ENCODE results near the gene SCGB3A1. TPM values are rescaled to one million over a fixed set of nuclear protein-coding genes. Genes with fewer than 3 reads are reported as not detected.

The SCGB3A1 gene
- total RNA-seq, 1 donor from 2014 or later: not detected

DNA sequence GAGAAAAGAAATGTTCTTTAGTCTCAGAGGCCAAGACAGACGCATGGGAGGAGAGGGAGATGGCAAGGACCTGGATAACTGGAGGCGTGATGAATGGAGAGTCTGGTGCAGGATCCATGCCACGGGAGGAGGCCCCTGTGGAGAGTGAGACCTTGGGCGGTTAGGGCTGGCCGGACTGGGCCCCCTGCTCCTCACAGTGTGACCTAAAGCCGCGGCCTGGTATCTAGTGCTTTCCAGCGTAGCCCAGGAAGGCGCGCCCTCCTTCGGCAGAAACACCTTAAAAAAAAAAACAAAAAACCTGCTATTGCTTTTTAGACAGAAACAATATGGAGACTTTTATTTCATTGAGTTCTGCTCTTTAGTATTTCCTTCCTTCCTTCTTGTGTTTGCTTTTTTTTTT lies 33.1 kb downstream of the SCGB3A1 start:
- Histone ChIP-seq H3K4me3 (ENCODE audit: low read depth, low read length) (no peak overlapping the region), H3K36me3 (ENCODE audit: control insufficient read depth, insufficient read depth, low read length) (no peaks in the 10 kb centered on the region), H3K27me3 (ENCODE audit: control insufficient read depth, insufficient read depth, low read length) (no peaks in the 10 kb centered on the region)
- TF ChIP-seq, protein P1, sequence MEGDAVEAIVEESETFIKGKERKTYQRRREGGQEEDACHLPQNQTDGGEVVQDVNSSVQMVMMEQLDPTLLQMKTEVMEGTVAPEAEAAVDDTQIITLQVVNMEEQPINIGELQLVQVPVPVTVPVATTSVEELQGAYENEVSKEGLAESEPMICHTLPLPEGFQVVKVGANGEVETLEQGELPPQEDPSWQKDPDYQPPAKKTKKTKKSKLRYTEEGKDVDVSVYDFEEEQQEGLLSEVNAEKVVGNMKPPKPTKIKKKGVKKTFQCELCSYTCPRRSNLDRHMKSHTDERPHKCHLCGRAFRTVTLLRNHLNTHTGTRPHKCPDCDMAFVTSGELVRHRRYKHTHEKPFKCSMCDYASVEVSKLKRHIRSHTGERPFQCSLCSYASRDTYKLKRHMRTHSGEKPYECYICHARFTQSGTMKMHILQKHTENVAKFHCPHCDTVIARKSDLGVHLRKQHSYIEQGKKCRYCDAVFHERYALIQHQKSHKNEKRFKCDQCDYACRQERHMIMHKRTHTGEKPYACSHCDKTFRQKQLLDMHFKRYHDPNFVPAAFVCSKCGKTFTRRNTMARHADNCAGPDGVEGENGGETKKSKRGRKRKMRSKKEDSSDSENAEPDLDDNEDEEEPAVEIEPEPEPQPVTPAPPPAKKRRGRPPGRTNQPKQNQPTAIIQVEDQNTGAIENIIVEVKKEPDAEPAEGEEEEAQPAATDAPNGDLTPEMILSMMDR (IDR thresholded peaks at IDR 0.05; ENCODE audit: insufficient read depth, low read length, poor library complexity, severe bottlenecking): no peak
- DNase-seq (ENCODE audit: low read depth): no peak

DNA sequence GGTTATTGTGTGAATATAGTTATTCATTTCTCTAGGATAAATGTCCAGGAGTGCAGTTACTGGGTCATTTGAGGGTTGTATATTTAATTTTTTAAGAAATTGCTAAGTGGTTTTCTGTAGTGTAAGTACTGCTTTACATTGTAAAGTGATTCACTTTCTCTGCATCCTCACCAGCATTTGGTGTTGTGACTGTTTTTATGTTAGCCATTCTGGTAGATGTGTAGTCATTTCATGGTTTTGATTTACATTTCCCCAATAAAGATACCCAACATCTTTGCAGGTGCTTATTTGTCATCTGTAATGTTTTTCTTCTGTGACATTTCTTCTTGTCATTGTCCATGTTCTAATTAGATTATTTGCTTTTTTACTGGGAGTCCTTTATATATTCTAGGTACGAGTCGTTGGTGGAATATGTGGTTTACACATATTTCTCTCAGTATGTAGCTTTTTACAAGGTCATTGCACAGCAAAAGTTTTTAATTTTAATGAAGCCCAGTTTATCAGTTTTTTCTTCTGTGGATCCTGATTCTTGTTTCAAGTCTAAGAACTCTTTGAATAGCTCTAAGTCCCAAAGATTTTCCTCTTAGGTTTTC lies 34.0 kb downstream of the SCGB3A1 start:
- TF ChIP-seq, protein P1 (IDR thresholded peaks at IDR 0.05; ENCODE audit: insufficient read depth, low read length, poor library complexity, severe bottlenecking): no peak
- H3K4me3 ChIP-seq (ENCODE audit: low read depth, low read length): no peak overlapping the region
- H3K36me3 ChIP-seq (ENCODE audit: control insufficient read depth, insufficient read depth, low read length): no peaks in the 10 kb centered on the region
- no peaks in the 10 kb centered on the region for H3K27me3 ChIP-seq (ENCODE audit: control insufficient read depth, insufficient read depth, low read length)
- no peak for DNase-seq (ENCODE audit: low read depth)

DNA sequence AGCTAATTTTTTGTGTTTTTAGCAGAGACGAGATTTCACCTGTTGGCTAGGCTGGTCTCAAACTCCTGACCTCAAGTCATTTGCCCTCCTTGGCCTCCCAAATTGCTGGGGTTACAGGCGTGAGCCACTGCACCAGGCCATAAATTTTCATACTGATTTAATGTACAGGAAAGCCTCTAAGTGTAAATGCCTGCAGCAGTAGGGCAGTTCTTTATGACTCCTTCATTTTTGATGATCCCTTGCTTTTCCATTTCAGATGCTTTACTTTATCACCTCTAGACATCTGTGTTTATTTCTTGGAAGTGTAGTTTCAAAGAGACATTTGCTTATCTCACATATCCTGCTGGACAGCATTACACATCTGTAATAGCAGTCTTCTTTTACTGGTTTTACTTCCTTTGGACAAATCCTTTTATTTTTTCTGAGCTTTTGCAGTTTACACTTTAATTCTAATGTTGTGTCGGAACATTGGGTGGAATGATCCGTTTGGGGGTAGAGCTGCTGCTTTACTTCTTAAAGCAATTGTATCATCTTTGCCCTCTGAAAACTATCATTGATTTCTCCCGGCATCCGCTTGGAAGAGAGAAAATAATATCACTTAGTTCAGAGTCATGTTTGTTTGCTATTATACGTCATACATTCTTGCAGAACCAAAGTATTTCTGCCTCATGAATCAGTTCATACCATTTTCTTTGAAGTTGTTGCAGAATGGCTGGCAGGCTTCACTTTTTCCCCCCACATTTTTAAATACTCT lies 36.0 kb downstream of the SCGB3A1 start:
- Histone ChIP-seq H3K27me3 (ENCODE audit: control insufficient read depth, insufficient read depth, low read length) (no peaks in the 10 kb centered on the region), H3K36me3 (ENCODE audit: control insufficient read depth, insufficient read depth, low read length) (no peaks in the 10 kb centered on the region), H3K4me3 (ENCODE audit: low read depth, low read length) (no peak overlapping the region)
- TF ChIP-seq, protein P1 (IDR thresholded peaks at IDR 0.05; ENCODE audit: insufficient read depth, low read length, poor library complexity, severe bottlenecking): no peak
- no peak for DNase-seq (ENCODE audit: low read depth)

- DNase-seq (ENCODE audit: low read depth): no peak
- TF ChIP-seq, protein P1 (IDR thresholded peaks at IDR 0.05; ENCODE audit: insufficient read depth, low read length, poor library complexity, severe bottlenecking): no peak
- Histone ChIP-seq H3K4me3 (ENCODE audit: low read depth, low read length) (no peak overlapping the region), H3K27me3 (ENCODE audit: control insufficient read depth, insufficient read depth, low read length) (no peaks in the 10 kb centered on the region), H3K36me3 (ENCODE audit: control insufficient read depth, insufficient read depth, low read length) (no peaks in the 10 kb centered on the region)
These were observed 37.8 kb downstream of the SCGB3A1 start for GRCh38 chr5:180553530-180553929.

- DNase-seq (ENCODE audit: low read depth): no peak
- TF ChIP-seq, protein P1 (IDR thresholded peaks at IDR 0.05; ENCODE audit: insufficient read depth, low read length, poor library complexity, severe bottlenecking): no peak
- H3K36me3 ChIP-seq (ENCODE audit: control insufficient read depth, insufficient read depth, low read length): no peaks in the 10 kb centered on the region
- no peak overlapping the region for H3K4me3 ChIP-seq (ENCODE audit: low read depth, low read length)
- no peaks in the 10 kb centered on the region for H3K27me3 ChIP-seq (ENCODE audit: control insufficient read depth, insufficient read depth, low read length)
These were observed 42.7 kb downstream of the SCGB3A1 start for GRCh38 chr5:180548563-180548962.

All from kidney epithelial cell (primary cell).